CD4-positive, alpha-beta T cell (primary cell): ENCODE results near the gene LYSMD3. TPM values are rescaled to one million over a fixed set of nuclear protein-coding genes. Genes with fewer than 3 reads are reported as not detected.
A peak's percentile ranks its signal among the peaks of the same experiment; 100 is the strongest.

Experiments used
- ATAC-seq: fragments of 200-7000 bp; cut with Tn5 transposase; one replicate; pipeline ENCODE4 v1.10.0; 2022; ENCODE audit warnings: mild to moderate bottlenecking; ENCODE audit not compliant: poor library complexity
- CTCF ChIA-PET: fragments of 350-600 bp; sonication (Branson Sonifier 250); formaldehyde crosslinking; loops from one replicate; lab custom pipeline; 2021; ENCODE audit warnings: antibody characterized with exemption, inconsistent platforms; lab: Charles Lee
- POLR2A ChIA-PET: fragments of 350-600 bp; sonication (Branson Sonifier 250); formaldehyde crosslinking; loops from one replicate; lab custom pipeline; 2021; ENCODE audit warnings: antibody characterized with exemption, inconsistent platforms; lab: Charles Lee
- DNase-seq, 14 experiments: peaks; one replicate each; pipeline ENCODE4 v3.0.0-alpha.2; 2013 to 2020; ENCODE audit warnings: mixed read lengths in 2 of 14
- H3K27ac ChIP-seq, 2 donors: one replicate each; pipeline versions ENCODE4 v1.5.1 to v1.7.0; 2013; ENCODE audit warnings: low read length in 2 of 2, low read depth in 1 of 2, mild to moderate bottlenecking in 1 of 2
- H3K27me3 ChIP-seq, 2 experiments: 1 replicate in 1 of 2; 2 replicates in 1 of 2; pipeline versions ENCODE4 v1.6.1 to v1.7.0; 2013; ENCODE audit warnings: low read length in 2 of 2, control low read depth in 1 of 2, mild to moderate bottlenecking in 1 of 2, moderate library complexity in 1 of 2; ENCODE audit not compliant: insufficient read depth in 2 of 2, control insufficient read depth in 1 of 2
- H3K36me3 ChIP-seq: one replicate; pipeline ENCODE4 v1.6.1; 2013; ENCODE audit warnings: low read length, control low read depth; ENCODE audit not compliant: insufficient read depth
- H3K4me1 ChIP-seq: one replicate; pipeline ENCODE4 v1.6.1; 2013; ENCODE audit warnings: low read length, control low read depth; ENCODE audit not compliant: insufficient read depth
- H3K4me3 ChIP-seq: one replicate; pipeline ENCODE4 v1.5.1; 2013; ENCODE audit warnings: mild to moderate bottlenecking, low read length, moderate library complexity
- H3K9me3 ChIP-seq, 2 experiments: 1 replicate in 1 of 2; 2 replicates in 1 of 2; pipeline versions ENCODE4 v1.6.1 to v1.7.0; 2013; ENCODE audit warnings: low read length in 2 of 2, mild to moderate bottlenecking in 2 of 2, control low read depth in 1 of 2, moderate library complexity in 1 of 2; ENCODE audit not compliant: control insufficient read depth in 1 of 2, insufficient read depth in 1 of 2
- H3K27ac Mint-ChIP-seq: one replicate; pipeline ENCODE4 v1.8.0; 2020; ENCODE audit warnings: mixed read lengths
- H3K27me3 Mint-ChIP-seq: one replicate; pipeline ENCODE4 v1.8.0; 2021; ENCODE audit warnings: mixed read lengths
- H3K36me3 Mint-ChIP-seq: one replicate; pipeline ENCODE4 v1.8.0; 2021; ENCODE audit warnings: low read depth, mixed read lengths
- H3K4me1 Mint-ChIP-seq: one replicate; pipeline ENCODE4 v1.8.0; 2021; ENCODE audit warnings: low read depth, mixed read lengths
- H3K4me3 Mint-ChIP-seq: one replicate; pipeline ENCODE4 v1.8.0; 2020; ENCODE audit warnings: mild to moderate bottlenecking, mixed read lengths
- H3K9me3 Mint-ChIP-seq: one replicate; pipeline ENCODE4 v1.8.0; 2020; ENCODE audit warnings: mixed read lengths
- CTCF ChIP-seq: fragments of 200-600 bp; IDR thresholded peaks from one replicate; pipeline ENCODE4 v1.8.0; 2022; ENCODE audit warnings: antibody characterized with exemption, mild to moderate bottlenecking
- intact Hi-C, 2 experiments: fragments of 100-400 bp; cut with DNase I in 1 of 2; cut with micrococcal nuclease in 1 of 2; formaldehyde crosslinking; loops; one replicate each; pipeline versions ENCODE4 v1.15.1 to v1.9.0; 2023 to 2025; cut with DNase I, micrococcal nuclease
- total RNA-seq, 174 experiments: library from RNA in 2 of 174; stranded (reverse) in 2 of 174; gene quantifications; one replicate each; pipeline ENCODE4 v1.2.3 and lab custom pipeline; 2021 to 2026

LYSMD3 gene
- total RNA-seq, 2 experiments from 2014 or later: 27.6 to 32.8 TPM

- H3K27ac ChIP-seq: peak overlapping the region; percentile 94 to 95
- intact Hi-C loops: loop anchor here (1.0 to 5.0 kb wide), 5 partner anchors 53 to 854 kb away; partner anchors contain the start of genes ARRDC3 (in 2 of the 2), CETN3 (in 1 of the 2), MBLAC2 (in 1 of the 2) and POLR3G (in 1 of the 2)
- ChIA-PET CTCF (interaction anchor here (1.0 to 2.3 kb wide), 4 partner anchors 54 to 118 kb away, joined by 4 to 10 read pairs (median 6); partner anchors contain the start of genes CETN3, MBLAC2 and POLR3G), POLR2A (interaction anchor here (2.0 to 3.7 kb wide), 5 partner anchors 53 to 854 kb away, joined by 7 to 57 read pairs (median 17); partner anchors contain the start of genes ARRDC3, CETN3, MBLAC2 and POLR3G)
- TF ChIP-seq CTCF: no peak
- Mint-ChIP-seq H3K4me1 (peaks cover 37% of the 10 kb centered on the region), H3K27ac (peak overlapping the region; percentile 93), H3K27me3 (peaks cover 15% of the 10 kb centered on the region), H3K36me3 (peaks cover 43% of the 10 kb centered on the region), H3K9me3 (no peaks in the 10 kb centered on the region), H3K4me3 (peak overlapping the region; percentile 99)
- DNase-seq (peak in 4 of 14 experiments; percentile 42 to 75 (median 59)), ATAC-seq (peak; percentile 35)
- peak overlapping the region; percentile 95 for H3K4me3 ChIP-seq
- H3K27me3 ChIP-seq: peaks cover 2 to 10% of the 10 kb centered on the region in 2 experiments
- H3K9me3 ChIP-seq: no peaks in the 10 kb centered on the region
- peaks cover 10% of the 10 kb centered on the region for H3K36me3 ChIP-seq
- peaks cover 12% of the 10 kb centered on the region for H3K4me1 ChIP-seq
Measured at GRCh38 chr5:90528601-90529193, 687 bp downstream of the LYSMD3 start.

- Mint-ChIP-seq H3K4me1 (peaks cover 21% of the 10 kb centered on the region), H3K4me3 (no peak overlapping the region), H3K27me3 (no peaks in the 10 kb centered on the region), H3K36me3 (peaks cover 64% of the 10 kb centered on the region), H3K27ac (no peak overlapping the region), H3K9me3 (no peaks in the 10 kb centered on the region)
- Histone ChIP-seq H3K36me3 (peaks cover 50% of the 10 kb centered on the region), H3K9me3 (no peaks in the 10 kb centered on the region), H3K27ac (no peak overlapping the region), H3K4me1 (no peaks in the 10 kb centered on the region), H3K4me3 (no peak overlapping the region), H3K27me3 (no peaks in the 10 kb centered on the region)
- ATAC-seq (no peak), DNase-seq (no peak)
- no peak for TF ChIP-seq CTCF
- ChIA-PET POLR2A (no interaction called here), CTCF (no interaction called here)
- intact Hi-C loops: loop anchor here in 1 of 2 experiments (2.0 kb wide), 1 partner anchor 20 kb away; no protein-coding TSS in a partner anchor
Measured at GRCh38 chr5:90519081-90519480, 10.3 kb downstream of the LYSMD3 start.

GRCh38 chr5:90518661-90519060 lies 10.7 kb downstream of the LYSMD3 start:
- H3K9me3 ChIP-seq: no peaks in the 10 kb centered on the region
- no peaks in the 10 kb centered on the region for H3K9me3 Mint-ChIP-seq
- peaks cover 60% of the 10 kb centered on the region for H3K36me3 Mint-ChIP-seq
- DNase-seq (no peak), ATAC-seq (no peak)
- no peak overlapping the region for H3K4me3 ChIP-seq
- H3K27me3 Mint-ChIP-seq: no peaks in the 10 kb centered on the region
- ChIA-PET CTCF (no interaction called here), POLR2A (no interaction called here)
- TF ChIP-seq CTCF: no peak
- intact Hi-C loops: loop anchor here in 1 of 2 experiments (2.0 kb wide), 1 partner anchor 20 kb away; no protein-coding TSS in a partner anchor
- peaks cover 17% of the 10 kb centered on the region for H3K4me1 Mint-ChIP-seq
- H3K4me1 ChIP-seq: no peaks in the 10 kb centered on the region
- no peak overlapping the region for H3K27ac ChIP-seq
- H3K4me3 Mint-ChIP-seq: no peak overlapping the region
- H3K27me3 ChIP-seq: no peaks in the 10 kb centered on the region
- H3K27ac Mint-ChIP-seq: no peak overlapping the region
- H3K36me3 ChIP-seq: peaks cover 47% of the 10 kb centered on the region
